HEK293 (cell line): Measurements from ENCODE around the gene CGB2.

Experiments
- CTCF ChIA-PET: fragments of 350-600 bp; formaldehyde crosslinking; extraction: SDS; loops from one replicate; lab custom pipeline; 2021; ENCODE audit warnings: antibody characterized with exemption; lab: Yijun Ruan, JAX
- POLR2A ChIA-PET: fragments of 300-600 bp; formaldehyde crosslinking; extraction: SDS; loops from one replicate; lab custom pipeline; 2020; ENCODE audit warnings: antibody characterized with exemption, inconsistent platforms; lab: Yijun Ruan, JAX
- H3K27ac ChIP-seq: fragments of 200-500 bp; sonication (Bioruptor generic); 2 replicates; pipeline ENCODE4 v1.5.1; 2014; ENCODE audit warnings: low read depth, low read length, control low read depth, inconsistent platforms; ENCODE audit errors: extremely low read depth
- H3K36me3 ChIP-seq, 2 experiments: fragments of 200-500 bp in 1 of 2; sonication (Bioruptor generic) in 1 of 2; 1 replicate in 1 of 2; 2 replicates in 1 of 2; pipeline ENCODE4 v1.5.1; 2014 to 2017; ENCODE audit warnings: inconsistent platforms in 2 of 2, low read length in 2 of 2; ENCODE audit not compliant: control insufficient read depth in 2 of 2, insufficient read depth in 1 of 2
- H3K4me1 ChIP-seq: fragments of 200-500 bp; sonication (Bioruptor generic); 2 replicates; pipeline ENCODE4 v1.5.1; 2014; ENCODE audit warnings: mild to moderate bottlenecking, low read length, inconsistent platforms; ENCODE audit not compliant: control insufficient read depth, insufficient read depth
- H3K4me3 ChIP-seq: 2 replicates; pipeline ENCODE4 v1.5.1; 2011; ENCODE audit warnings: low read depth, mild to moderate bottlenecking, control low read depth, low read length, moderate library complexity
- H3K9me3 ChIP-seq: fragments of 200-500 bp; sonication (Bioruptor generic); 2 replicates; pipeline ENCODE4 v1.5.1; 2014; ENCODE audit warnings: low read depth, low read length, inconsistent platforms; ENCODE audit not compliant: control insufficient read depth, insufficient read depth
- CTCF ChIP-seq: fragments of 450-650 bp; formaldehyde crosslinking; IDR thresholded peaks from 2 replicates; pipeline ENCODE4 v1.5.1; 2016; ENCODE audit warnings: missing biosample characterization, missing genetic modification characterization
- GLIS1 ChIP-seq: fragments of 450-650 bp; formaldehyde crosslinking; IDR thresholded peaks from 2 replicates; pipeline ENCODE4 v1.5.1; 2016; ENCODE audit warnings: missing biosample characterization, missing genetic modification characterization
- HOXD13 ChIP-seq: sonication (generic); formaldehyde crosslinking; IDR thresholded peaks from 2 replicates; pipeline ENCODE4 v1.8.0; 2022; ENCODE audit warnings: missing genetic modification reagents, borderline replicate concordance
- IKZF3 ChIP-seq: fragments of 450-650 bp; IDR thresholded peaks from 2 replicates; pipeline ENCODE4 v1.5.0; 2018; ENCODE audit warnings: missing biosample characterization, mild to moderate bottlenecking, missing genetic modification characterization, moderate library complexity
- PRDM6 ChIP-seq: fragments of 450-650 bp; formaldehyde crosslinking; IDR thresholded peaks from 2 replicates; pipeline ENCODE4 v1.5.1; 2017; ENCODE audit warnings: missing biosample characterization, missing genetic modification characterization
- ZBTB17 ChIP-seq: fragments of 450-650 bp; formaldehyde crosslinking; IDR thresholded peaks from 2 replicates; pipeline ENCODE4 v1.5.1; 2016; ENCODE audit warnings: missing biosample characterization, missing genetic modification characterization
- ZBTB49 ChIP-seq: fragments of 450-650 bp; formaldehyde crosslinking; IDR thresholded peaks from 2 replicates; pipeline ENCODE4 v1.5.1; 2016; ENCODE audit warnings: missing biosample characterization, missing genetic modification characterization, low read depth
- ZIC2 ChIP-seq: fragments of 450-650 bp; formaldehyde crosslinking; IDR thresholded peaks from 2 replicates; pipeline ENCODE4 v1.5.1; 2016; ENCODE audit warnings: missing biosample characterization, missing genetic modification characterization
- ZNF202 ChIP-seq: fragments of 450-650 bp; formaldehyde crosslinking; IDR thresholded peaks from 2 replicates; pipeline ENCODE4 v1.5.1; 2016; ENCODE audit warnings: missing biosample characterization, missing genetic modification characterization, borderline replicate concordance
- ZNF274 ChIP-seq, 2 experiments: fragments of 200-500 bp in 1 of 2; fragments of 450-650 bp in 1 of 2; sonication (Bioruptor generic) in 1 of 2; formaldehyde crosslinking in 1 of 2; IDR thresholded peaks; 2 replicates each; pipeline versions ENCODE4 v1.5.1 to v1.6.1; 2014 to 2016; ENCODE audit warnings: borderline replicate concordance in 1 of 2, inconsistent platforms in 1 of 2, low read length in 1 of 2, missing biosample characterization in 1 of 2, missing genetic modification characterization in 1 of 2
- ZNF341 ChIP-seq: fragments of 450-650 bp; formaldehyde crosslinking; IDR thresholded peaks from 2 replicates; pipeline ENCODE4; 2016; ENCODE audit warnings: low read depth, missing biosample characterization, missing genetic modification characterization
- ZNF501 ChIP-seq: fragments of 450-650 bp; formaldehyde crosslinking; IDR thresholded peaks from 2 replicates; pipeline ENCODE4 v1.5.1; 2016; ENCODE audit warnings: missing biosample characterization, missing genetic modification characterization
- ZNF518A ChIP-seq: fragments of 450-650 bp; formaldehyde crosslinking; conservative IDR thresholded peaks from 2 replicates; pipeline ENCODE4 v1.5.1; 2016; ENCODE audit warnings: low read depth, missing biosample characterization, missing genetic modification characterization
- ZNF623 ChIP-seq: fragments of 450-650 bp; formaldehyde crosslinking; IDR thresholded peaks from 2 replicates; pipeline ENCODE4 v1.5.1; 2016; ENCODE audit warnings: missing biosample characterization, missing genetic modification characterization
- ZNF76 ChIP-seq: fragments of 450-650 bp; formaldehyde crosslinking; IDR thresholded peaks from 2 replicates; pipeline ENCODE4; 2016; ENCODE audit warnings: low read depth, missing biosample characterization, missing genetic modification characterization, borderline replicate concordance

CGB2 gene

GRCh38 chr19:48993175-48994034 lies 38.3 kb upstream of the CGB2 start, which contains the start of the genes GYS1 and RUVBL2 (continued):
- TF ChIP-seq ZNF518A (tag by site-specific recombination) (peak; percentile 77), ZNF501 (tag by site-specific recombination) (peak; percentile 80), IKZF3 (tag by site-specific recombination) (peak; percentile 94)

GRCh38 chr19:48994035-48994386 lies 37.7 kb upstream of the CGB2 start:
- Histone ChIP-seq H3K4me3 (peak overlapping the region; percentile 81), H3K4me1 (peaks cover 12% of the 10 kb centered on the region; the same call in 1 of the 2 replicates), H3K36me3 (peaks cover 7 to 24% of the 10 kb centered on the region in 2 experiments; a peak in 2 of 3 replicates), H3K27ac (peak overlapping the region; percentile 58), H3K9me3 (no peaks in the 10 kb centered on the region)
- CTCF ChIA-PET, result interaction anchor here (0.6 to 2.9 kb wide), 32 partner anchors 10 to 214 kb away, joined by 3 to 79 read pairs (median 5); partner anchors contain the start of gene CGB7
- POLR2A ChIA-PET, result interaction anchor here (0.5 to 2.8 kb wide), 38 partner anchors 9 to 498 kb away, joined by 3 to 33 read pairs (median 6); partner anchors contain the start of genes ALDH16A1, DHDH, FTL and LHB
- TF ChIP-seq ZNF341 (tag by site-specific recombination), result peak; percentile 14; the same call in 1 of the 2 replicates
- no peak for TF ChIP-seq ZNF202 (tag by site-specific recombination)
- peak; percentile 68 for TF ChIP-seq ZNF76 (tag by site-specific recombination)
- TF ChIP-seq ZBTB49 (tag by site-specific recombination), result no peak
- TF ChIP-seq ZBTB17 (tag by site-specific recombination), result 0 out of 2 replicates have a peak, but pooled peaks have one; percentile 10
- no peak for TF ChIP-seq ZNF274 (IDR thresholded peaks at IDR 0.05; ENCODE audit: low read length)
- 0 out of 2 replicates have a peak, but pooled peaks have one; percentile 17 for TF ChIP-seq ZNF274 (tag by site-specific recombination; IDR thresholded peaks at IDR 0.05; ENCODE audit: borderline replicate concordance)

- Histone ChIP-seq H3K9me3 (no peaks in the 10 kb centered on the region), H3K4me1 (0 out of 2 replicates have a peak, but pooled peaks cover 6% of the 10 kb centered on the region), H3K27ac (no peak overlapping the region), H3K36me3 (peaks cover 25 to 30% of the 10 kb centered on the region in 2 experiments; a peak in 2 of 3 replicates), H3K4me3 (no peak overlapping the region)
- peak; percentile 43 for TF ChIP-seq ZNF623 (tag by site-specific recombination)
- no peak for TF ChIP-seq HOXD13
- TF ChIP-seq ZBTB17 (tag by site-specific recombination), result 0 out of 2 replicates have a peak, but pooled peaks have one; percentile 21
- TF ChIP-seq ZIC2 (tag by site-specific recombination), result 0 out of 2 replicates have a peak, but pooled peaks have one; percentile 14
- TF ChIP-seq PRDM6 (tag by site-specific recombination), result no peak
- peak; percentile 78 for TF ChIP-seq GLIS1 (tag by site-specific recombination)
- TF ChIP-seq CTCF (tag by site-specific recombination), result peak; percentile 42
- POLR2A ChIA-PET, result interaction anchor here (0.5 kb wide), 1 partner anchor 8 kb away, joined by 5 read pairs; no protein-coding TSS in a partner anchor
- CTCF ChIA-PET, result interaction anchor here (0.6 to 5.5 kb wide), 38 partner anchors 9 to 1050 kb away, joined by 3 to 133 read pairs (median 4); partner anchors contain the start of gene KCNA7
These were observed 33.7 kb upstream of the CGB2 start for GRCh38 chr19:48997972-48998371.
